GM13977 (cell line): Measurements from ENCODE around the gene AUTS2.

ENCODE experiments used
- DNase-seq: peaks from one replicate; pipeline ENCODE4 v3.0.0; 2012; ENCODE audit warnings: low spot score
- in situ Hi-C: fragments of 300-500 bp; cut with MboI; formaldehyde crosslinking; loops from one replicate; pipeline ENCODE4 v1.12.0; 2022; ENCODE audit warnings: low sequenced_read_pairs, low pct_unique_long_range_greater_than_20kb, mixed read lengths, inconsistent platforms; ENCODE audit not compliant: unreplicated experiment
- TF ChIP-seq, protein P1 (sequence below): IDR thresholded peaks from 2 replicates; pipeline ENCODE4 v1.5.1; 2012; ENCODE audit warnings: mild to moderate bottlenecking, control low read depth; ENCODE audit not compliant: insufficient read depth; ENCODE audit errors: extremely low read depth, missing control alignments

Gene AUTS2

DNA sequence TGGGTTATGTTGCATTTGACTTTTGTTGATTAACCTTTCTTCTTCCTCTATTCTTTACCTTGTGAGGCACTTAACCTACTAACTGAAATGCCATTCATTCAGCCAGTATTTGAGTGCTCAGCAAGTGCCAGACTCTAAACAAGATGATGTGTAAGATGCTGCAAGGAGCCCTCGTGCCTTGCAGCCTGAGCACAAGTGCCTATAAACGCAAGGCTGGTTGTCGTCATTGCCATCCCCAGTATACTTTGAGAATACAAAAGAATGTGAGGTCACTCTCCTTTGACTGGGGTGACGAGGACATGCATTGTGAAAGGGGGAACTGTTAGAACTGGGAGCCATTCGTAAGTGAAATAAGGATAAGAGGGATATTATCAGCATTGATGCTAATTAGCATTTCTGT lies 103.0 kb downstream of the AUTS2 start:
- TF ChIP-seq, protein P1, sequence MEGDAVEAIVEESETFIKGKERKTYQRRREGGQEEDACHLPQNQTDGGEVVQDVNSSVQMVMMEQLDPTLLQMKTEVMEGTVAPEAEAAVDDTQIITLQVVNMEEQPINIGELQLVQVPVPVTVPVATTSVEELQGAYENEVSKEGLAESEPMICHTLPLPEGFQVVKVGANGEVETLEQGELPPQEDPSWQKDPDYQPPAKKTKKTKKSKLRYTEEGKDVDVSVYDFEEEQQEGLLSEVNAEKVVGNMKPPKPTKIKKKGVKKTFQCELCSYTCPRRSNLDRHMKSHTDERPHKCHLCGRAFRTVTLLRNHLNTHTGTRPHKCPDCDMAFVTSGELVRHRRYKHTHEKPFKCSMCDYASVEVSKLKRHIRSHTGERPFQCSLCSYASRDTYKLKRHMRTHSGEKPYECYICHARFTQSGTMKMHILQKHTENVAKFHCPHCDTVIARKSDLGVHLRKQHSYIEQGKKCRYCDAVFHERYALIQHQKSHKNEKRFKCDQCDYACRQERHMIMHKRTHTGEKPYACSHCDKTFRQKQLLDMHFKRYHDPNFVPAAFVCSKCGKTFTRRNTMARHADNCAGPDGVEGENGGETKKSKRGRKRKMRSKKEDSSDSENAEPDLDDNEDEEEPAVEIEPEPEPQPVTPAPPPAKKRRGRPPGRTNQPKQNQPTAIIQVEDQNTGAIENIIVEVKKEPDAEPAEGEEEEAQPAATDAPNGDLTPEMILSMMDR, result no peak

DNA sequence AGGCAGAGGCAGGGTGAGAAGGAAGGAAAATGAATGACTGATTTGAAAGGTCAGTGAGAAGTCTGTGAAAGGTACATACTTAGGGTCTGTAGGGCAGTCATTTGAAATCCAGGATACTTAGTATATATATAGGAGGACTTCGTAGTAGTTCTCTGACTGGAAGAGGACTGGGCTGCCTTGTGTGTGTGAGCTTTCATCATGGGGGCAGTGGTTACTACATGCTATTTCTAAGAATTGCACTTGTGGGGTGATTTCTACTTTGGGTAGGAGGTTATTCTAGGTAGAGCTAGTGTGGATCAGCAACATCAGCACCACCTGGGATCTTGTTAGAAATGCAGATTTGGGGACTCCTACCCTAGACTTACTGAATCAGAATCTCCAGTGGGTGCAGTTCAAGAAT lies 104.1 kb downstream of the AUTS2 start:
- in situ Hi-C loops, result no loop called here
- no peak for DNase-seq
- TF ChIP-seq, protein P1, result no peak

More for the DNA sequence above, 103.0 kb downstream of the AUTS2 start:
- DNase-seq, result no peak
- in situ Hi-C loops, result no loop called here

DNA sequence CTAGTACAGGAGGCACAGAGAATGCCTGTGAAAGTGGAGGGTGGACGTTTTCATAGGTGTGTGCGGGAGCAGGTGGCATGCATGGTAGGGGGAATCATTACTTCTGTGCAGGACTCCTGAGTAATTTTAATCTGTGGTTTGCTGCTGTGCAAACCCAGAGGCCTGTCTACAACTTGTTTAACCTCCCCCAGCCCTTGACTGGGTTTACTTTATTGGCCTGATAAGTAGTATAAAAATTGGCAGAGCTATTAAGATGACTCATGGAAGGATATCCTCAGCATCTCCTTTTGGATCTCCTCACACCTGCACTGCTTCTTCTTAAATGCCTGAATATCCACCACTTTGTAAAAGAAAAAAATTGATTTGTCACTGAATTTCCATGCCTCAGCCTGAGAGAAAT lies 104.8 kb downstream of the AUTS2 start:
- no peak for DNase-seq
- in situ Hi-C loops, result no loop called here
- TF ChIP-seq, protein P1, result no peak

DNA sequence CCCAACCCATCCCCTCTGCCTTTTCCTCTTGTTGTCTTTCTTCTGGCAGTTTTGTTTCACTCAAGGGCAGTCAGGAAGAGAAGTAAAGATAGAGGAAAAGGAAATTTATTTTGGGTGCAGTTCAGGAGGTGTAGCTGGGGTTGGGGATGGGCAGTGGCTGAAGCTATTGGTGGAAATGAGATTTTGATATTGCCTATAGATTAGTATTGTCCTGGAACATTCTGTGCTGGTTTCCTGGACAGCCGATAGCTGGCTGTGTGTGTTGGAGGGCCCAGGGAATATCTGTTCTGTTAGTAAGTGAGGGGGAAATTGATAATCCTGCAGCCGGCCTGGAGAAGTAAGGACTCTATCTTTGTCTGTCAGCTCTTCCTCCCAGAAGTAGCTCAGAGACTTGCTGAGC lies 107.8 kb downstream of the AUTS2 start:
- in situ Hi-C loops, result no loop called here
- TF ChIP-seq, protein P1, result no peak

DNA sequence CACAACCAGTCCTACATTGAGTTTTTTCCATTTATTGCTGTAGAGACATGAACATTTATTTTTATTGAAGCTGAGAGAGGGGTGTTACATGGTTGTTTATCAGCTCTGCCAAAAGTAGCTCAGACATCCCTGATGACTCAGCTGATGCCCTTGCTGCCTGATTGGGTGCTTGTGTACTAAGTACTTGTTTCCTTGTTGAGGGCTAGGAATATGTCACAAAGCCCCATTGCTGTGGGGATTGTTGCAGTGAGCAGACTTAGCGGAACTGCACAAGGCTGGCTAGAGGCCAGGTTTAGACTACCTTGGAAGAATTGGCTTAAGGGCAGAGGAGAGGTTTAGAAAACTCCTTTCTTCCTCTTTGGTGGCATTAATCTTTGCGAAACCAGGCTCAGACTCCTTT lies 110.6 kb downstream of the AUTS2 start:
- in situ Hi-C loops, result no loop called here
- DNase-seq, result no peak
- TF ChIP-seq, protein P1, result no peak

More for the DNA sequence above, 107.8 kb downstream of the AUTS2 start:
- no peak for DNase-seq

DNA sequence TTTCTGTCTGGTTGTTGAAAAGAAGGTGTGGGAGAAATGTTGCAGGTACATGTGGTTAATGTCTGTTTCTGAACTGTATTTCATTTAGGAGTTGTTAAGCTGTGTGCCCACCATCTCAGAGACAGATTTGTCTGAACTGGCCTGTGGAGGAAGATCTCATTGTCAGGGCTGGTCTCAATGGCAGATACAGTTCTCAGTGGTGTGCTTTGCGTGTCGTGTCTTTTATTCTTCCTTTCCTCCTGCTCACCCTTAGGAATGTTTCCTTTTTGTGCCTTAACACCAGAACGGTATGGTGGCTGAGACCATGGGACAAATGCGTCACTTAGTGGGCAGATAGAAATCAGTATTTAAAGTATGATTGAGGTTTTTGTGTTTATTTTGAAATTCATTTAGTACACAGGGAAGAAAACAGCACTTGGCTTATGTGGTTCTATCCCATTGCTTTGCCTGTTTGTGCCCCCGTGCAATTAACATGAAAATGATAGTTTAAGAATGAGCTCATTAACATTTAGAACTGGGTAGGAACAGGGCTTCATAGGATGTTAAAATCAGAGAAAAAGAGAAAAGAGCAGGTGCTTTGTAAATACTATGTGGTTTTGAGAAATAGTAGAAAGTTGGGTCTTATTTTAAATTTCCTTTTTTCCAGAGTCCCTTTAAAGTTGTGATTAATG lies 112.6 kb downstream of the AUTS2 start:
- TF ChIP-seq, protein P1, result no peak
- no peak for DNase-seq
- in situ Hi-C loops, result no loop called here
